ENCODE data around the gene RNASEL. TPM values are rescaled to one million over a fixed set of nuclear protein-coding genes. Genes with fewer than 3 reads are reported as not detected.
"Not testable (repeated sequence)": the region's sequence is repeated elsewhere in the genome, so short reads cannot be mapped to it uniquely, and the experiment has no call there.

The RNASEL gene
- total RNA-seq, 2 experiments from 2014 or later = 3.7 TPM

- ATAC-seq = no peak
Observed at GRCh38 chr1:182633657-182634281, 44.7 kb upstream of the RNASEL start.

GRCh38 chr1:182633031-182633430 is 44.0 kb upstream of the RNASEL start:
- ChIA-PET POLR2A (no interaction called here), CTCF (interaction anchor here (1.1 to 1.6 kb wide), 3 partner anchors 30 to 152 kb away, joined by 3 to 5 read pairs (median 3); no protein-coding TSS in a partner anchor)
- H3K4me1 Mint-ChIP-seq (ENCODE audit: low read depth) = peaks cover 31% of the 10 kb centered on the region
- H3K36me3 Mint-ChIP-seq (ENCODE audit: low read depth) = no peaks in the 10 kb centered on the region
- no peak overlapping the region for H3K4me3 Mint-ChIP-seq
- H3K27ac Mint-ChIP-seq = no peak overlapping the region
- DNase-seq (no peak), ATAC-seq (no peak)
- no peaks in the 10 kb centered on the region for H3K9me3 Mint-ChIP-seq
- no peak for TF ChIP-seq CTCF (IDR thresholded peaks at IDR 0.05)
- H3K27me3 Mint-ChIP-seq = peaks cover 22% of the 10 kb centered on the region
- intact Hi-C loops (cut with micrococcal nuclease) = no loop called here

More at GRCh38 chr1:182633657-182634281, 44.7 kb upstream of the RNASEL start:
- ChIA-PET CTCF (interaction anchor here (1.1 to 1.6 kb wide), 3 partner anchors 30 to 151 kb away, joined by 3 to 5 read pairs (median 3); no protein-coding TSS in a partner anchor), POLR2A (no interaction called here)
- peaks cover 31% of the 10 kb centered on the region for H3K4me1 Mint-ChIP-seq (ENCODE audit: low read depth)
- no peak overlapping the region for H3K4me3 Mint-ChIP-seq
- DNase-seq = no peak
- no peak overlapping the region for H3K27ac Mint-ChIP-seq
- TF ChIP-seq CTCF (IDR thresholded peaks at IDR 0.05) = no peak
- H3K36me3 Mint-ChIP-seq (ENCODE audit: low read depth) = no peaks in the 10 kb centered on the region
- intact Hi-C loops (cut with micrococcal nuclease) = no loop called here
- H3K27me3 Mint-ChIP-seq = peaks cover 22% of the 10 kb centered on the region
- H3K9me3 Mint-ChIP-seq = no peaks in the 10 kb centered on the region

GRCh38 chr1:182632441-182632857 is 43.4 kb upstream of the RNASEL start:
- Mint-ChIP-seq H3K4me1 (ENCODE audit: low read depth) (peaks cover 31% of the 10 kb centered on the region), H3K4me3 (peak overlapping the region; percentile 5), H3K27me3 (peaks cover 23% of the 10 kb centered on the region)
- intact Hi-C loops (cut with micrococcal nuclease); H3K9me3 Mint-ChIP-seq; H3K36me3 Mint-ChIP-seq (ENCODE audit: low read depth); ATAC-seq; DNase-seq; H3K27ac Mint-ChIP-seq; POLR2A ChIA-PET: not testable (repeated sequence)
- CTCF ChIA-PET = interaction anchor here (1.0 to 1.6 kb wide), 2 partner anchors 29 to 37 kb away, joined by 3 to 4 read pairs; no protein-coding TSS in a partner anchor

GRCh38 chr1:182631954-182632353 is 42.9 kb upstream of the RNASEL start:
- Mint-ChIP-seq H3K4me3 (no peak overlapping the region), H3K4me1 (ENCODE audit: low read depth) (peaks cover 33% of the 10 kb centered on the region), H3K9me3 (no peaks in the 10 kb centered on the region), H3K27me3 (peaks cover 23% of the 10 kb centered on the region), H3K27ac (no peak overlapping the region), H3K36me3 (ENCODE audit: low read depth) (no peaks in the 10 kb centered on the region)
- intact Hi-C loops (cut with micrococcal nuclease) = no loop called here
- DNase-seq = no peak
- no peak for TF ChIP-seq CTCF (IDR thresholded peaks at IDR 0.05)
- no peak for ATAC-seq
- ChIA-PET POLR2A (no interaction called here), CTCF (interaction anchor here (1.0 to 1.6 kb wide), 2 partner anchors 29 to 36 kb away, joined by 3 to 4 read pairs; no protein-coding TSS in a partner anchor)

- H3K27me3 Mint-ChIP-seq = peaks cover 26% of the 10 kb centered on the region
- no peak for TF ChIP-seq CTCF (IDR thresholded peaks at IDR 0.05)
- POLR2A ChIA-PET = no interaction called here
- no peaks in the 10 kb centered on the region for H3K9me3 Mint-ChIP-seq
- CTCF ChIA-PET = interaction anchor here (0.9 to 1.5 kb wide), 2 partner anchors 30 to 74 kb away, joined by 3 to 4 read pairs; no protein-coding TSS in a partner anchor
- no peaks in the 10 kb centered on the region for H3K36me3 Mint-ChIP-seq (ENCODE audit: low read depth)
- intact Hi-C loops (cut with micrococcal nuclease) = no loop called here
- no peak for ATAC-seq
- H3K4me1 Mint-ChIP-seq (ENCODE audit: low read depth) = peaks cover 41% of the 10 kb centered on the region
- H3K27ac Mint-ChIP-seq = no peak overlapping the region
- H3K4me3 Mint-ChIP-seq = no peak overlapping the region
- DNase-seq = no peak
Observed at GRCh38 chr1:182631053-182631677, 42.1 kb upstream of the RNASEL start.
